MG63 (cell line): ENCODE measurements around the gene NEUROD2. TPM values are rescaled to one million over a fixed set of nuclear protein-coding genes. Genes with fewer than 3 reads are reported as not detected.

Source experiments
- total RNA-seq: library from RNA; depleted of rRNA; stranded (reverse); fragments of >200 nt; shearing (Covaris generic); gene quantifications from 2 replicates; pipeline ENCODE4 v1.2.3, GENCODE V29; 2014; ENCODE audit warnings: low replicate concordance; rRNA removed

The NEUROD2 gene
- total RNA-seq, 1 experiment from 2014 or later, result not detected

Other genes with a start within 250 kb of the NEUROD2 start
- gene FBXL20, start 206.3 kb downstream of the NEUROD2 start, total RNA-seq, result 12.3 and 31.8 TPM in 2 replicates
- 19.0 and 23.3 TPM in 2 replicates for gene MED1, start 156.7 kb downstream of the NEUROD2 start, total RNA-seq
- gene CDK12, start 146.4 kb downstream of the NEUROD2 start, total RNA-seq, result 19.7 and 34.0 TPM in 2 replicates
- not detected in 2 replicates for gene PPP1R1B, start 19.0 kb upstream of the NEUROD2 start, total RNA-seq
- gene STARD3, start 29.2 kb upstream of the NEUROD2 start, total RNA-seq, result 55.2 and 61.8 TPM in 2 replicates
- 0.07 TPM in 1 of 2 replicates, not detected in the other for gene TCAP, start 57.4 kb upstream of the NEUROD2 start, total RNA-seq
- gene PNMT, start 60.5 kb upstream of the NEUROD2 start, total RNA-seq, result not detected in 2 replicates
- gene PGAP3, start 80.1 kb upstream of the NEUROD2 start, total RNA-seq, result 9.5 and 29.2 TPM in 2 replicates
- 19.8 and 30.8 TPM in 2 replicates for gene ERBB2, start 92.1 kb upstream of the NEUROD2 start, total RNA-seq
- gene MIEN1, start 122.6 kb upstream of the NEUROD2 start, total RNA-seq, result 53.8 and 75.4 TPM in 2 replicates
- not detected in 2 replicates for gene GRB7, start 130.0 kb upstream of the NEUROD2 start, total RNA-seq